Endothelial cell of umbilical vein (primary cell): ENCODE measurements around the gene PLPP2.

ENCODE experiments used
- MYC ChIP-seq: IDR thresholded peaks from one replicate; pipeline ENCODE4 v1.6.1; 2011; ENCODE audit warnings: mild to moderate bottlenecking, low read depth, low read length
- POLR2A ChIP-seq: IDR thresholded peaks from 2 replicates; pipeline ENCODE4 v1.6.1; 2012; ENCODE audit warnings: low read depth, mild to moderate bottlenecking, control low read depth, low read length

- TF ChIP-seq POLR2A (no peak), MYC (no peak)
These were observed 2.3 kb downstream of the PLPP2 start for GRCh38 chr19:288911-289310.
